Stomach smooth muscle (tissue), 2 donors: Measurements from ENCODE around the gene PCNX1.

Experiments used
- H3K27ac ChIP-seq: one replicate; pipeline ENCODE4 v1.7.0; 2013; ENCODE audit warnings: mild to moderate bottlenecking, low read length, inconsistent platforms
- H3K27me3 ChIP-seq, 2 donors: one replicate each; pipeline ENCODE4 v1.7.0; 2013; ENCODE audit warnings: low read length in 2 of 2; ENCODE audit not compliant: insufficient read depth in 2 of 2, control insufficient read depth in 1 of 2
- H3K36me3 ChIP-seq, 2 donors: one replicate each; pipeline ENCODE4 v1.7.0; 2013; ENCODE audit warnings: low read length in 2 of 2; ENCODE audit not compliant: control insufficient read depth in 2 of 2, insufficient read depth in 2 of 2
- H3K4me1 ChIP-seq: one replicate; pipeline ENCODE4 v1.7.0; 2013; ENCODE audit warnings: low read length; ENCODE audit not compliant: control insufficient read depth, insufficient read depth
- H3K4me3 ChIP-seq, 2 donors: one replicate each; pipeline ENCODE4 v1.7.0; 2013; ENCODE audit warnings: low read length in 2 of 2
- H3K9ac ChIP-seq, 2 donors: one replicate each; pipeline ENCODE4 v1.7.0; 2013; ENCODE audit warnings: low read length in 2 of 2, mild to moderate bottlenecking in 1 of 2
- H3K9me3 ChIP-seq, 2 donors: one replicate each; pipeline ENCODE4 v1.7.0; 2013; ENCODE audit warnings: low read length in 2 of 2; ENCODE audit not compliant: control insufficient read depth in 2 of 2
- donor health status: healthy.
- donor health status: Pancreatic carcinoma.

Gene PCNX1

DNA sequence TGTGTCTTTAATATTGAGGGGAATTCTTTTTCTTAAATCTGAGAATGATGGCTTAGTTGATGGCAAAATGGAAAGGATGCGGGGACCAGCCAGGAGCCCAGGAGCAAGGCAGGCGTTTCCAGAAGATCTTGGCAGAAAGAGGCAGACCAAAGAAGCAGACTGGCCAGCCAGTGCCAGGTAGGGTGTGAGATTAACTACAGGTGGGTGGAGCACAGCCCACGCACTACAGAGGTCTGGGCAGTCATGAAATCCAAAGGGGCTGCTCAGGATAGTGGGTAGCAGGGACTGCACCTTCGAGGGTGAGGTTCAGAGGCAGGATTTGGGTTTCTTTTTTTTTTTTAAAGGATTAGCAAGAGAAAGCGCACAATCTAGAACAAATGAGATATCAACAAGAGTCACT is 17.7 kb upstream of the PCNX1 start:
- H3K4me3 ChIP-seq = no peak overlapping the region
- H3K36me3 ChIP-seq = no peaks in the 10 kb centered on the region
- H3K9ac ChIP-seq = no peak overlapping the region
- H3K4me1 ChIP-seq = peaks cover 20% of the 10 kb centered on the region
- no peaks in the 10 kb centered on the region for H3K27me3 ChIP-seq
- H3K27ac ChIP-seq = no peak overlapping the region
- H3K9me3 ChIP-seq = no peaks in the 10 kb centered on the region

DNA sequence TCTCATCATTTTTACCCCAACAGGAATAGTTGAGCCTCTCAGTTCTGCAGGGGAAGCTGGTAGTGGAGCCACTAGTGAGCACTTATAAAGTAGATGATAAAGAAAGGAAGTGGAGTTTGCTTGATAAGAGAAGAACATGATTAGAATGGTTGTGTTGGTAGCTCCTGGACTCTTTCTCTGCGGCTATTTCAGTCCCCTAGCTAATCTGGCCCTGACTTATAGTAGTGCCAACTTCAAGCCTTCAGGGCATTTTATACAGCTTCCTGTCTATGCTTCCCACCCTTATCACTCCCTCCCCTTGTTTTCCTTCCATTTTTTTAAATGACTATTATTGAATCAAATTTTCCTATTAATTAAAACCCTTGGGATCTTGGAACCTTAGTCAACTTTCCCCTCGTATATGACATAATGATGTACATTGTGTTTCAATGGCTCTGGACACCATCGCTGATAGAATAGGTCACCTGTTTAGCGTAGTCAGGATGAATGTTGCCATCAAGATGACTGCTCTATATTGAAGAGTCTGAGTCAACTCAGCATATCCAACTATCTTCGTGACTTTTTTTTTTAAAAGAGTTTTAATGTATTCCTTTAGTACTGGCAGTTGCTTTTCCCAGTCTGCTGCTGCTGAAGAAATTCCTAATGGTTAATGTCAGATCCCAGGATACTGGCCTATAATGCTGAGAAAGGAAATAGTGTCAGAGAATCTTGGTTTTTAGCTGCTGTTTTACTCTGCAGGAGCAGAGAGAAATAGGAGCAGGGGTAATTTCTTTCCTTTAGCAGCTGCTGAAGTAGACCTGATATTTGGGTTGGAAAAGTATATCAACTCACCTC is 16.2 kb upstream of the PCNX1 start:
- H3K36me3 ChIP-seq = no peaks in the 10 kb centered on the region
- H3K9ac ChIP-seq = no peak overlapping the region
- H3K27ac ChIP-seq = no peak overlapping the region
- no peaks in the 10 kb centered on the region for H3K27me3 ChIP-seq
- peaks cover 25% of the 10 kb centered on the region for H3K4me1 ChIP-seq
- H3K4me3 ChIP-seq = no peak overlapping the region
- H3K9me3 ChIP-seq = no peaks in the 10 kb centered on the region

DNA sequence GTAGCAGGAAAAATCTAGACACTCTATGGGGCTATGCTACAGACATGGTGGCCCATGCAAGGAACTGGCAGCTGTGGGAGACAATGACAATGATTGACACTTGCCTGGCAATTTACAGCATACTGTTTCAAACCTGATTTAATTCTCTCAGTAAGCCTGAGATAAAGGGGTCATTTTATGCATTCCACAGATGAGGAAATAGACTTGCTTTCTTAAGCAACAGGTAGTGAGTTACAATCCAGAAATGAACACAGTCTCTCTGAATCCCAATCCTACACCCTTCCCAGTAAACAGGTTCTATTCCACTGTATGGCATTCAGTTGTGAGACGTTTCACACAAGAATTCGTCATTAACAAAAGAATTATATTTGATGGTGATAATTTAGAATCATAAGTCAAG is 15.5 kb upstream of the PCNX1 start:
- Histone ChIP-seq H3K4me3 (no peak overlapping the region), H3K27me3 (no peaks in the 10 kb centered on the region), H3K9ac (no peak overlapping the region), H3K36me3 (no peaks in the 10 kb centered on the region), H3K4me1 (peaks cover 22% of the 10 kb centered on the region), H3K27ac (no peak overlapping the region), H3K9me3 (no peaks in the 10 kb centered on the region)

DNA sequence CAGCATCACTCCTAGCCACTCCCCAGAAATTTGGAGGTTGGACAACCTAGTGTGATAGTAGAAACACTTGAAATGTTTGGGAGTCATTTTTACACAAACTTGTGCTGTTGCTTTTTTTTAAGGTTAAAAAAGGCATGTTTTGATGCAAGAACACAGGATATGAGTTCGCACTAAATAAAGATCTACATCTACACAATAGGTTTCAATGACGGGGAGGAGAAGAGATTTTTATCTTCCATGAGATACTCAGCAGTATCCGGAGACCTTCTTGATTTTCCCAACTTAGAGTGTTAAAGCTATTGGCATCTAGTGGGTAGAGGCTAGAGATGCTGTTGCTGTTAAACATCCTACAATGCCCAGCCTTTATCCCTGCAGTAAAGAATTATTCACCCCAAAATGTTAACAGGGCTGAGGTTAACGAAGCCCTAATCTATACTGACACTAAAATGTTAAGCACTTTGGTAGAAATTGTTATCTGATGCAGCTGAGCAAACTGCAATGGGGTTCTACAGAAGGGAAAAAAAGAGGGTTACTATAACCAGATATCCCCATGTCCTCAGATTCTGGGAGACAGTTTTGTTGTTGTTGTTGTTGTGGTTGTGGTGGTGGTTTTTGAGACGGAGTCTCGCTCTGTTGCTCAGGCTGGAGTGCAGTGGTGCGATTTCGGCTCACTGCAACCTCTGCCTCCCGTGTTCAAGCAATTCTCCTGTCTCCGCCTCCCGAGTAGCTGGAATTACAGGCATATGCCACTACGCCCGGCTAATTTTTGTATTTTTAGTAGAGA is 14.0 kb upstream of the PCNX1 start:
- no peaks in the 10 kb centered on the region for H3K27me3 ChIP-seq

DNA sequence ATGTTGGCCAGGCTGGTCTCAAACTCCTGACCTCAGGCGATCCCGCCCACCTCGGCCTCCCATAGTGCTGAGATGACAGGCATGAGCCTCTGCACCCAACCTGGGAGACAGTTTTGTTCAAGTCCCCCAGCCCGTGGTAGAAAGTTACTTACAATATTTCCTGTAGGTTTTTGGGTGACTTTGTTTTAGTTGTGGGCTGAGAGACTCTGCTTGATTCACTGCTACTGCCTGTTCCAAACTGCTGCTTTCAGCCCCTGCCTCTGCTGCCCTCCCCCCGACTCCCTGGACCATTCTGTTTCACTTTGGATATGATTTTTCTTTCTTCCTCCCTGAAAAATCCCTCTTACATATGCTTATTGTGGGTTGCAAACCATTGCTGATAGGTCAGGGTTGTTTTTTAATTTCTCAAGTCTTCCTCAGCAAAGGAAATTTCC is 13.4 kb upstream of the PCNX1 start:
- Histone ChIP-seq H3K4me3 (no peak overlapping the region), H3K4me1 (peaks cover 19% of the 10 kb centered on the region), H3K36me3 (no peaks in the 10 kb centered on the region), H3K27me3 (no peaks in the 10 kb centered on the region), H3K9ac (no peak overlapping the region), H3K9me3 (no peaks in the 10 kb centered on the region), H3K27ac (no peak overlapping the region)

More for the DNA sequence above, 14.0 kb upstream of the PCNX1 start:
- Histone ChIP-seq H3K36me3 (no peaks in the 10 kb centered on the region), H3K27ac (no peak overlapping the region), H3K4me1 (peaks cover 17% of the 10 kb centered on the region), H3K9ac (no peak overlapping the region), H3K9me3 (no peaks in the 10 kb centered on the region), H3K4me3 (no peak overlapping the region)

DNA sequence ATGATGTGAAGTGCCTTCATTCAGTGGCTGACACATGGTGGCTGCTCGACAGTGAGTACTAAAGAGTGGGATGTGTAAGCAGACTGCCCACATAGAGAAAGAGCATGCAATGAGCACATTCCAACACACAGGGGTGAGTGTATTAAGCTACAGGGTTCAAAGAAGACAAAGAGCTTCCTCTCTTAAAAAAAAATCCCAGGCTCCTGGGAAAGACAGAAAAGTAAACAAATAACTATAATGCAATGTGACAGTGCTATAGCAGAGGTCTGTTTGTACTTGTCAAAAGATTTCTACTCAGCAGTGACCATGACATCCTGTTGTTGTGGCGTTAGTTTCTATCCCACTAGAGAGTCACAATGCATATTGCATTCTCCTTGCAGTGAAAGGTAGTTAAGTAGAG is 12.4 kb upstream of the PCNX1 start:
- Histone ChIP-seq H3K27ac (peak overlapping the region; percentile 13), H3K27me3 (no peaks in the 10 kb centered on the region), H3K4me1 (peaks cover 20% of the 10 kb centered on the region), H3K9ac (no peak overlapping the region), H3K9me3 (no peaks in the 10 kb centered on the region), H3K36me3 (no peaks in the 10 kb centered on the region), H3K4me3 (no peak overlapping the region)

DNA sequence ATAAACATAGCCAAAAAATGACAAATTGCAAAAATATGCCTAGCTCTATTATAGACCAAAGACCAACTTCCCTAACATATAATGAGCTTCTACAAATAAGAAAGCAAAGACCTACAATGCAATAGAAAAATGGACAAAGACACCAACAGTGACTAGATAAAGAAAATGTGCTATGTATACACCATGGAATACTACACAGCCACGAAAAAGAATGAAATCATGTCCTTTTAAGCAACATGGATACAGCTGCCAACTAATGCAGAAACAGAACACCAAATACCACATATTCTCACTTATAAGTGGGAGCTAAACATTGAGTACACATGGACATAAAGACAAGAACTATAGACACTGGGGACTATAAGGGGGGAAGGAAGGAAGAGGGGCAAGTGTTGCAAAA is 10.9 kb upstream of the PCNX1 start:
- H3K9me3 ChIP-seq = no peaks in the 10 kb centered on the region
- no peaks in the 10 kb centered on the region for H3K36me3 ChIP-seq
- H3K27me3 ChIP-seq = no peaks in the 10 kb centered on the region
- H3K9ac ChIP-seq = no peak overlapping the region
- peaks cover 21% of the 10 kb centered on the region for H3K4me1 ChIP-seq
- H3K27ac ChIP-seq = no peak overlapping the region
- H3K4me3 ChIP-seq = no peak overlapping the region

DNA sequence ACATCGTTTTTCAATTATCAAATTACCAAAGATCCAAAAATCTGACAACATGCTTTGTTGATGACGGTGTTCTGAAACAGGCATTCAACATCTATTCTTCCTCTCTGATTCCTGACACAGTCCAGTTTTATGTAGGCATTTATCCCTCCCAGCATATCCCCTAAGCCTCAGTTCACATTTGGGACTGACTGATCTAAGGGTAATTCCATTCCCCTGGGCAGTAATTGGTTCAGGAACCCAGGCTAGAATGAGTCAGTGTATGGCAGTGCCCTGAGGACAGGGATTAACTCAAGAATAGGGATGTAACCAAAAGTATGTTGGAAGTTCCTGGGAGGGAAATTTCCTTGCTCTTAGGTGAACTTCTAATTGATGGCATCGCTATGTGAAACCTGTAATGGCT is 10.3 kb upstream of the PCNX1 start:
- H3K27ac ChIP-seq = peak overlapping the region; percentile 84
- peak overlapping the region in 1 of 2 donors; percentile 47 for H3K4me3 ChIP-seq
- peaks cover 24% of the 10 kb centered on the region for H3K4me1 ChIP-seq

DNA sequence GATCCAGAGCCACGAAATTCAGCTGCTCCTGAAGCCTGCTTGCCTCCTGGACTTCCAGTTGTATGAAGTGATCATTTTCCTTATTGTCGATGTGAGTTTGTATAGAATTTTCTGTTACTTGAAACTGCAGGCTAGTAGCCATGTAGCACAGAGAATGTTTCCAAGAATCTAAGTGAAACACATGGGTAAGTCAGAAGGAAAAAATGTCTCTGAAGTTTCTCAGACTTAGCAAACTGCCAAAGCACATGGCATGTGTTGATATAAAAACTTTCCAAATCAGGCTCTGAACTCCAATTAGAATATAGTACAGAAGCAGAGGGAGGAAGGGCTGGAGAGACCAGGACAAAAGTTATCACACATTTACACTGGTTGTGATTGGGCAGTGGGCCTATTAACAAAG is 9.8 kb upstream of the PCNX1 start:
- peak overlapping the region in 1 of 2 donors; percentile 47 for H3K4me3 ChIP-seq
- H3K36me3 ChIP-seq = no peaks in the 10 kb centered on the region
- peak overlapping the region; percentile 84 for H3K27ac ChIP-seq
- H3K4me1 ChIP-seq = peaks cover 24% of the 10 kb centered on the region
- no peaks in the 10 kb centered on the region for H3K27me3 ChIP-seq
- peak overlapping the region in 1 of 2 donors; percentile 50 for H3K9ac ChIP-seq
- no peaks in the 10 kb centered on the region for H3K9me3 ChIP-seq

More for the DNA sequence above, 10.3 kb upstream of the PCNX1 start:
- Histone ChIP-seq H3K36me3 (no peaks in the 10 kb centered on the region), H3K27me3 (no peaks in the 10 kb centered on the region), H3K9ac (peak overlapping the region in 1 of 2 donors; percentile 50), H3K9me3 (no peaks in the 10 kb centered on the region)

DNA sequence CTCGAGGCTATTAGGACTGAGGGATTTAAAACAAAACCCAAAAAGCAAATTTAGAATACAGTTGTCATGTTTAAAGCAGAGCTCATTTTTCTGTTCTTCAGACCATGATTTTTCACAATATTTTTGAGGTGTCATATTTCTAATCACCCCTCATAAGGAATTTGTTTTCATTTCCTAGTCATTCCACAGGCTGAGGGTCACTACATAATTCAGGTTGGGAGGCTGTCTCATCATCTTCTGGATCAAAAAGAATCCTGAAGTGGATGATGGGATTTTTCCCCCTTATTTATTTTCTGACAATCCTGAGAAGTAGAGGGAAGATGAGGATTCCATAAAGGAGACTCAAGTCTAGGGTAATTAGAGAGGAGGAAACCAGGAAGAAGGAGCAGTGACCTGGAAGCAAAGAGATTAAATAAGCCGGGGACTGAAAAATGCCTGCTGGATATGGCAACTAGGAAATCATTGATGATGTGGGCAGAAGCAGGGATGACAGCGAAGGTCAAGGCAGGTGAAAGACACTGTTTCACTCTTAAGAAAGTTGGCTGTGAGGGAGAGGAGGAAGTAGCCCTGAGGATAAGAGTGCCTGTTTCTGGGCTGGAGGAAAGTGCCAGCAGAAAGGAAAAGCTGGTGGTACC is 9.0 kb upstream of the PCNX1 start:
- Histone ChIP-seq H3K27me3 (no peaks in the 10 kb centered on the region), H3K27ac (peak overlapping the region; percentile 84), H3K4me3 (no peak overlapping the region), H3K36me3 (no peaks in the 10 kb centered on the region), H3K9me3 (no peaks in the 10 kb centered on the region), H3K4me1 (peaks cover 24% of the 10 kb centered on the region), H3K9ac (peak overlapping the region in 1 of 2 donors; percentile 18)
